ENCODE data around the gene RNF19B. TPM values are rescaled to one million over a fixed set of nuclear protein-coding genes. Genes with fewer than 3 reads are reported as not detected.

Gene RNF19B
- total RNA-seq, 3 donors from 2014 or later (not counting 1 experiment from before 2014, with no cell fraction given) = 44.2 to 110 (median 54.3) TPM

DNA sequence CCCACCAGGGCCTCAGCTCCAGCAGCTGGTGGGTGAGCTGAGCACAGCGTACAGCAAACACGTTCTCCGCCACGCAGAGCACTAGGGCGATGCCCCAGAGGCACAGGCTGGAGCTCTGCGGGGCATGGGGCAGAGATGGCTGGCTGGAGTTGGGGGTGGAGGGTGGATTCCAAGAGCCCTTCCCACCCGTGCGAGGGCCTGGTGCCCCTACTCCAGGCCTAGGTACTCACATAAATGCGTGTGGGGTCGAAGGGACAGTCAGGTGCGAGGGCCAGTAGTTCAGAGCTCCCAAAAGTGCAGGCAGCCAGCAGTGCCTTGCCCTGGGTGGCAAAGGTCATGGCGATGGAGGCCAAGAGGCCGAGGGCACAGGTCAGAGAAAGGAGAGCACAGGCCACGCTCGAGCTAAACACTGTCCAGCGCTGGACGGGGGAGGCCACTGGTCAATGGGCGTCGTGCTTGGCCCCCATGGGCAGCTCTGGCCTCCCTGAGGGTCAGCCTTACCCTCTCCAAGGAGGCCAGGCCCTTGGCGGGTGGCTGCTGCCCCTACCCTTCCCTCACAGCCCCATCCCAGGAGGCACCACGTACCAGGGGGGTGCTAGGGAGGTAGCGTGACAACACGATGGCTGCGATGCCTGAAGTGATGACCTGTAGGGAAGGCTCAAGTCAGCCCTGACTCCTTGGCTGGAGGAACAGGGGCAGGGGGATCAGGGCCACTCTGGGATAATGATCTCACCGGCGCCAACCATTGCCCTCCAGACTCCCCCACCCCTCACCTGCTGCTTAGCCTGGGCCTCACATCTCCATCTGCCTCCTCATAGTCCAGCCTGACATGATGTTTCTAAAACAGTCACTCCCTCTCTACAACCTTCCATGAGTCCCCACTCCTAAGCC, 69.0 kb downstream of the RNF19B start:
- Histone ChIP-seq H3K4me3 (ENCODE audit: low read length) (no peak overlapping the region), H3K36me3 (ENCODE audit: control insufficient read depth, insufficient read depth, low read length) (no peaks in the 10 kb centered on the region), H3K4me1 (ENCODE audit: control insufficient read depth, insufficient read depth, low read length) (peaks cover 15% of the 10 kb centered on the region), H3K27me3 (ENCODE audit: control insufficient read depth, insufficient read depth, low read length) (peaks cover 39% of the 10 kb centered on the region), H3K9me3 (ENCODE audit: control insufficient read depth, insufficient read depth, low read length) (no peaks in the 10 kb centered on the region), H3K27ac (ENCODE audit: low read length) (no peak overlapping the region)
- Mint-ChIP-seq H3K27me3 (ENCODE audit: low read depth in 2 of 2) (peaks cover 31 to 50% of the 10 kb centered on the region in 2 donors), H3K4me1 (peaks cover 10 to 13% of the 10 kb centered on the region in 2 donors), H3K27ac (no peak overlapping the region), H3K36me3 (no peaks in the 10 kb centered on the region), H3K4me3 (peak overlapping the region; percentile 7), H3K9me3 (no peaks in the 10 kb centered on the region)
- intact Hi-C loops (cut with micrococcal nuclease) = no loop called here
- TF ChIP-seq, protein P1, sequence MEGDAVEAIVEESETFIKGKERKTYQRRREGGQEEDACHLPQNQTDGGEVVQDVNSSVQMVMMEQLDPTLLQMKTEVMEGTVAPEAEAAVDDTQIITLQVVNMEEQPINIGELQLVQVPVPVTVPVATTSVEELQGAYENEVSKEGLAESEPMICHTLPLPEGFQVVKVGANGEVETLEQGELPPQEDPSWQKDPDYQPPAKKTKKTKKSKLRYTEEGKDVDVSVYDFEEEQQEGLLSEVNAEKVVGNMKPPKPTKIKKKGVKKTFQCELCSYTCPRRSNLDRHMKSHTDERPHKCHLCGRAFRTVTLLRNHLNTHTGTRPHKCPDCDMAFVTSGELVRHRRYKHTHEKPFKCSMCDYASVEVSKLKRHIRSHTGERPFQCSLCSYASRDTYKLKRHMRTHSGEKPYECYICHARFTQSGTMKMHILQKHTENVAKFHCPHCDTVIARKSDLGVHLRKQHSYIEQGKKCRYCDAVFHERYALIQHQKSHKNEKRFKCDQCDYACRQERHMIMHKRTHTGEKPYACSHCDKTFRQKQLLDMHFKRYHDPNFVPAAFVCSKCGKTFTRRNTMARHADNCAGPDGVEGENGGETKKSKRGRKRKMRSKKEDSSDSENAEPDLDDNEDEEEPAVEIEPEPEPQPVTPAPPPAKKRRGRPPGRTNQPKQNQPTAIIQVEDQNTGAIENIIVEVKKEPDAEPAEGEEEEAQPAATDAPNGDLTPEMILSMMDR (IDR thresholded peaks at IDR 0.05) = no peak
- DNase-seq (no peak), ATAC-seq (no peak)
- 94% methylated on average over 26 of the region's 26 CpGs for WGBS (ENCODE audit: insufficient coverage)

DNA sequence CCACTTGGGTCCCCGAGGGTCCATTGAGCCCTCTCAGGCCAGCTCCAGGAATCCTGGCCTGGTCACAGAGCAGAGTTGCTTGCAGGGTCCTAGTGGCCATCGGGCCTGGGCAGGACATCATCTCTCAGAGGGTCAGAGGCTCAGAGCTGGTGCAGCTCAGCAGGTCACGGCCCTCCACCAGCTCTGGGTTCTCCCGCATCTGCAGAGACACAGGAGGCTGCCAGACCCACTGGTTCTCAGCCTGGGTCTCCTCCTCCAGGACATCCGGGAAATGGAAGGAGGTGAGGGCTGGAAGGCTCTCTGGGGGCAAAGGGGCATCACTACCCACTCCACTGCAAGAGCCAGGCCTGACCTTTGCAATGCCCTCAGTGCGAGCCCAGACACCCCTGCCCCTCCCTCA, 69.9 kb downstream of the RNF19B start:
- Mint-ChIP-seq H3K27me3 (ENCODE audit: low read depth in 2 of 2) (peaks cover 38 to 56% of the 10 kb centered on the region in 2 donors), H3K4me1 (peaks cover 9 to 12% of the 10 kb centered on the region in 2 donors), H3K27ac (no peak overlapping the region), H3K9me3 (no peaks in the 10 kb centered on the region), H3K36me3 (no peaks in the 10 kb centered on the region), H3K4me3 (no peak overlapping the region)
- intact Hi-C loops (cut with micrococcal nuclease) = no loop called here
- Histone ChIP-seq H3K9me3 (ENCODE audit: control insufficient read depth, insufficient read depth, low read length) (no peaks in the 10 kb centered on the region), H3K4me1 (ENCODE audit: control insufficient read depth, insufficient read depth, low read length) (peaks cover 14% of the 10 kb centered on the region), H3K27ac (ENCODE audit: low read length) (no peak overlapping the region), H3K36me3 (ENCODE audit: control insufficient read depth, insufficient read depth, low read length) (no peaks in the 10 kb centered on the region), H3K4me3 (ENCODE audit: low read length) (no peak overlapping the region), H3K27me3 (ENCODE audit: control insufficient read depth, insufficient read depth, low read length) (peaks cover 31% of the 10 kb centered on the region)
- DNase-seq = no peak
- ATAC-seq = no peak
- 92% methylated on average over 5 of the region's 6 CpGs for WGBS (ENCODE audit: insufficient coverage)
- TF ChIP-seq, protein P1 (IDR thresholded peaks at IDR 0.05) = no peak

DNA sequence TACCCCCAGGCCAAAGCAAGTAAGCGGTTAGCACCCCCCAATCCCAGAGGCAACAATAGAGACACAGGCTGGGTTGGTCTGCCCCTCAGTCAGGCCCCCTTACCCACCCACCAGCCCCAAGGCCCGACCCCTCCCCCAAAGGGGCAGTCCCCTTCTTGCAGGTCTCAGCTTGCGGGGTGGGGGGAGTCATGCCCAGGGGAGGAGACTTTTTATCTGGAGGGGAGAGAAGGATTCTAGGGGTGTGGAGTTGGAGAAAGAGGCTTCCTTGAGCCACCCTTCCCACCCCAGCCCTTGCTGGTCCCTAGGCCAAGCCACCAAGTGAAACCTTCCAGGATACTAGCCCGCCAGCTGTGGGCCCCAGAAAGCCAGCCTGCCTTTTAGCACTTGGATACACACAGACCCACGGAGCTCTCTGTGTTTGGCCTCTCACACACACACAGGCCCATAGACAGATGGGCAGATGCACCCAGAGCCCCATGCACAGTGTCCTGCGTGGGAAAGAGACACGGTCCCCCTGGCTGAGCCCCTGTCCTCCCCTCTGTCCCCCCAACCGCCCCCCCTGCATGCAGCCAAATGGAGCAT, 70.5 kb downstream of the RNF19B start:
- intact Hi-C loops (cut with micrococcal nuclease) = no loop called here
- Histone ChIP-seq H3K27me3 (ENCODE audit: control insufficient read depth, insufficient read depth, low read length) (peaks cover 26% of the 10 kb centered on the region), H3K4me3 (ENCODE audit: low read length) (no peak overlapping the region), H3K4me1 (ENCODE audit: control insufficient read depth, insufficient read depth, low read length) (peaks cover 14% of the 10 kb centered on the region), H3K27ac (ENCODE audit: low read length) (no peak overlapping the region), H3K9me3 (ENCODE audit: control insufficient read depth, insufficient read depth, low read length) (no peaks in the 10 kb centered on the region), H3K36me3 (ENCODE audit: control insufficient read depth, insufficient read depth, low read length) (no peaks in the 10 kb centered on the region)
- 76% methylated on average over 6 of the region's 8 CpGs for WGBS (ENCODE audit: insufficient coverage)
- TF ChIP-seq, protein P1 (IDR thresholded peaks at IDR 0.05) = no peak
- H3K4me3 Mint-ChIP-seq = peak overlapping the region; percentile 28
- H3K36me3 Mint-ChIP-seq = no peaks in the 10 kb centered on the region
- H3K9me3 Mint-ChIP-seq = no peaks in the 10 kb centered on the region
- ATAC-seq = no peak
- H3K27me3 Mint-ChIP-seq (ENCODE audit: low read depth in 2 of 2) = peaks cover 44 to 59% of the 10 kb centered on the region in 2 donors
- DNase-seq = no peak
- peaks cover 9 to 12% of the 10 kb centered on the region in 2 donors for H3K4me1 Mint-ChIP-seq
- no peak overlapping the region for H3K27ac Mint-ChIP-seq

All from natural killer cell (primary cell).